CD4-positive, alpha-beta T cell (primary cell): Measurements from ENCODE around the gene CCNB1IP1. TPM values are rescaled to one million over a fixed set of nuclear protein-coding genes. Genes with fewer than 3 reads are reported as not detected.

Source experiments
- ATAC-seq: fragments of 200-7000 bp; cut with Tn5 transposase; one replicate; pipeline ENCODE4 v1.10.0; 2022; ENCODE audit warnings: mild to moderate bottlenecking; ENCODE audit not compliant: poor library complexity
- CTCF ChIA-PET: fragments of 350-600 bp; sonication (Branson Sonifier 250); formaldehyde crosslinking; loops from one replicate; lab custom pipeline; 2021; ENCODE audit warnings: antibody characterized with exemption, inconsistent platforms; lab: Charles Lee
- POLR2A ChIA-PET: fragments of 350-600 bp; sonication (Branson Sonifier 250); formaldehyde crosslinking; loops from one replicate; lab custom pipeline; 2021; ENCODE audit warnings: antibody characterized with exemption, inconsistent platforms; lab: Charles Lee
- DNase-seq, 14 experiments: peaks; one replicate each; pipeline ENCODE4 v3.0.0-alpha.2; 2013 to 2020; ENCODE audit warnings: mixed read lengths in 2 of 14
- H3K27ac ChIP-seq, 2 donors: one replicate each; pipeline versions ENCODE4 v1.5.1 to v1.7.0; 2013; ENCODE audit warnings: low read length in 2 of 2, low read depth in 1 of 2, mild to moderate bottlenecking in 1 of 2
- H3K27me3 ChIP-seq, 2 experiments: 1 replicate in 1 of 2; 2 replicates in 1 of 2; pipeline versions ENCODE4 v1.6.1 to v1.7.0; 2013; ENCODE audit warnings: low read length in 2 of 2, control low read depth in 1 of 2, mild to moderate bottlenecking in 1 of 2, moderate library complexity in 1 of 2; ENCODE audit not compliant: insufficient read depth in 2 of 2, control insufficient read depth in 1 of 2
- H3K36me3 ChIP-seq: one replicate; pipeline ENCODE4 v1.6.1; 2013; ENCODE audit warnings: low read length, control low read depth; ENCODE audit not compliant: insufficient read depth
- H3K4me1 ChIP-seq: one replicate; pipeline ENCODE4 v1.6.1; 2013; ENCODE audit warnings: low read length, control low read depth; ENCODE audit not compliant: insufficient read depth
- H3K4me3 ChIP-seq: one replicate; pipeline ENCODE4 v1.5.1; 2013; ENCODE audit warnings: mild to moderate bottlenecking, low read length, moderate library complexity
- H3K9me3 ChIP-seq, 2 experiments: 1 replicate in 1 of 2; 2 replicates in 1 of 2; pipeline versions ENCODE4 v1.6.1 to v1.7.0; 2013; ENCODE audit warnings: low read length in 2 of 2, mild to moderate bottlenecking in 2 of 2, control low read depth in 1 of 2, moderate library complexity in 1 of 2; ENCODE audit not compliant: control insufficient read depth in 1 of 2, insufficient read depth in 1 of 2
- H3K27ac Mint-ChIP-seq: one replicate; pipeline ENCODE4 v1.8.0; 2020; ENCODE audit warnings: mixed read lengths
- H3K27me3 Mint-ChIP-seq: one replicate; pipeline ENCODE4 v1.8.0; 2021; ENCODE audit warnings: mixed read lengths
- H3K36me3 Mint-ChIP-seq: one replicate; pipeline ENCODE4 v1.8.0; 2021; ENCODE audit warnings: low read depth, mixed read lengths
- H3K4me1 Mint-ChIP-seq: one replicate; pipeline ENCODE4 v1.8.0; 2021; ENCODE audit warnings: low read depth, mixed read lengths
- H3K4me3 Mint-ChIP-seq: one replicate; pipeline ENCODE4 v1.8.0; 2020; ENCODE audit warnings: mild to moderate bottlenecking, mixed read lengths
- H3K9me3 Mint-ChIP-seq: one replicate; pipeline ENCODE4 v1.8.0; 2020; ENCODE audit warnings: mixed read lengths
- intact Hi-C, 2 experiments: fragments of 100-400 bp; cut with DNase I in 1 of 2; cut with micrococcal nuclease in 1 of 2; formaldehyde crosslinking; loops; one replicate each; pipeline versions ENCODE4 v1.15.1 to v1.9.0; 2023 to 2025; cut with DNase I, micrococcal nuclease
- polyA plus RNA-seq, 2 donors: library from polyadenylated mRNA; unstranded; fragments of 120-200 nt; gene quantifications; one replicate each; pipeline ENCODE4 v1.2.1, GENCODE V29; 2013
- total RNA-seq, 174 experiments: library from RNA in 2 of 174; stranded (reverse) in 2 of 174; gene quantifications; one replicate each; pipeline ENCODE4 v1.2.3 and lab custom pipeline; 2021 to 2026
- TF ChIP-seq, protein P1 (sequence below): fragments of 200-600 bp; IDR thresholded peaks from one replicate; pipeline ENCODE4 v1.8.0; 2022; ENCODE audit warnings: antibody characterized with exemption, mild to moderate bottlenecking

Gene CCNB1IP1, protein sequence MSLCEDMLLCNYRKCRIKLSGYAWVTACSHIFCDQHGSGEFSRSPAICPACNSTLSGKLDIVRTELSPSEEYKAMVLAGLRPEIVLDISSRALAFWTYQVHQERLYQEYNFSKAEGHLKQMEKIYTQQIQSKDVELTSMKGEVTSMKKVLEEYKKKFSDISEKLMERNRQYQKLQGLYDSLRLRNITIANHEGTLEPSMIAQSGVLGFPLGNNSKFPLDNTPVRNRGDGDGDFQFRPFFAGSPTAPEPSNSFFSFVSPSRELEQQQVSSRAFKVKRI
- total RNA-seq (10 to 100 TPM; 26.2 to 27.4 TPM), total RNA-seq (lab: John Stamatoyannopoulos, UW) (18.4 to 73.5 (median 32.6) reads per million in 172 experiments)
- polyA plus RNA-seq (2013, experiment 1 of 2): 29.7 TPM
- polyA plus RNA-seq (2013, experiment 2 of 2): 28.8 TPM

DNA sequence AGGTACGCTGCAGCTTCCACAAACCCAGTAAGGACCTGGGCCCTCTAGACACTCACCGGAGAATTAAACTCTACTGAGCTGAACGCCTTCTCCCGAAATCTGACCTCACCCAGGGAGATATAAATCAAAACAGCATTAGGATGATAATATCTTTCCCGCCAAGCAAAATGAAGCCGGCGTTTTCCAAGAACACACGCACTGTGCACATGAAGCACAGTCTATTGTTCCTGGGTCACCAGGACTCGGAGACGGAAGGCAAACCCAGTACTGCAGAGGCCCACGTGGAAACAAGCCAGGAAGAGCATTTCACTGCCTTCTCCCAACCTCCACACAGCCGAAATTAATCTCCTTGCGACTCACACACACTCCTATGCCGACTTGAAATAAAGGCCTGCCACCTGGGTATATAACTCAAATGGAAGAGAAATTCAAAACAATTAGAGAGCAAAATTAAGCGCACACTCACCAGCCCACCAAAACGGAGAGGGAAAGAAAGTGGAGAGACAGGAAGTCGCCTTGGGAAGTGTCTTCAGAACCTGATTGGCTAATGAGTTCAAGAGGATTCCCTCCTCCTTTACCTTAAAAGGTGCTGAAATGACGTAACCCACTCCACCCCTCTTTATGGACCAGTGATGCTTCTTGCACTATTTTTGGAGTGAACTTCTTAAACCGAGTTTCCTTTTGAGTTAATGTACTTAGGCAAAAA, at the start of gene CCNB1IP1:
TSS of gene CCNB1IP1 (minus strand) at position 492 of the 706 bp plus-strand sequence. CDS start 16,756 bp downstream, outside the sequence.
- Histone ChIP-seq H3K27ac (peak within 1 kb of the TSS; percentile 3 to 59), H3K4me1 (peaks cover 12% of the 10 kb centered on the region), H3K4me3 (peak within 1 kb of the TSS; percentile 75), H3K27me3 (no peaks in the 10 kb centered on the region), H3K36me3 (no peaks in the 10 kb centered on the region), H3K9me3 (no peaks in the 10 kb centered on the region)
- Mint-ChIP-seq H3K27me3 (no peaks in the 10 kb centered on the region), H3K27ac (peak within 1 kb of the TSS; percentile 84), H3K36me3 (peaks cover 5% of the 10 kb centered on the region), H3K4me1 (peaks cover 34% of the 10 kb centered on the region), H3K9me3 (no peaks in the 10 kb centered on the region), H3K4me3 (peak within 1 kb of the TSS; percentile 94)
- TF ChIP-seq, protein P1, sequence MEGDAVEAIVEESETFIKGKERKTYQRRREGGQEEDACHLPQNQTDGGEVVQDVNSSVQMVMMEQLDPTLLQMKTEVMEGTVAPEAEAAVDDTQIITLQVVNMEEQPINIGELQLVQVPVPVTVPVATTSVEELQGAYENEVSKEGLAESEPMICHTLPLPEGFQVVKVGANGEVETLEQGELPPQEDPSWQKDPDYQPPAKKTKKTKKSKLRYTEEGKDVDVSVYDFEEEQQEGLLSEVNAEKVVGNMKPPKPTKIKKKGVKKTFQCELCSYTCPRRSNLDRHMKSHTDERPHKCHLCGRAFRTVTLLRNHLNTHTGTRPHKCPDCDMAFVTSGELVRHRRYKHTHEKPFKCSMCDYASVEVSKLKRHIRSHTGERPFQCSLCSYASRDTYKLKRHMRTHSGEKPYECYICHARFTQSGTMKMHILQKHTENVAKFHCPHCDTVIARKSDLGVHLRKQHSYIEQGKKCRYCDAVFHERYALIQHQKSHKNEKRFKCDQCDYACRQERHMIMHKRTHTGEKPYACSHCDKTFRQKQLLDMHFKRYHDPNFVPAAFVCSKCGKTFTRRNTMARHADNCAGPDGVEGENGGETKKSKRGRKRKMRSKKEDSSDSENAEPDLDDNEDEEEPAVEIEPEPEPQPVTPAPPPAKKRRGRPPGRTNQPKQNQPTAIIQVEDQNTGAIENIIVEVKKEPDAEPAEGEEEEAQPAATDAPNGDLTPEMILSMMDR: no peak
- ATAC-seq: peak; percentile 99
- POLR2A ChIA-PET: interaction anchor here (0.9 to 2.6 kb wide), 8 partner anchors 10 to 351 kb away, joined by 3 to 38 read pairs (median 6); partner anchors contain the start of genes APEX1, PARP2, PIP4P1 and RNASE4
- CTCF ChIA-PET: interaction anchor here (2.3 kb wide), 1 partner anchor 9 kb away, joined by 11 read pairs; the partner anchor contains the start of gene PARP2
- intact Hi-C loops: loop anchor here (1.0 to 10.0 kb wide), 4 partner anchors 10 to 522 kb away; partner anchors contain the start of genes APEX1 (in 2 of the 2), PARP2 (in 2 of the 2) and OSGEP (in 1 of the 2)
- peak in 13 of 14 experiments; percentile 5 to 91 (median 26) for DNase-seq

DNA sequence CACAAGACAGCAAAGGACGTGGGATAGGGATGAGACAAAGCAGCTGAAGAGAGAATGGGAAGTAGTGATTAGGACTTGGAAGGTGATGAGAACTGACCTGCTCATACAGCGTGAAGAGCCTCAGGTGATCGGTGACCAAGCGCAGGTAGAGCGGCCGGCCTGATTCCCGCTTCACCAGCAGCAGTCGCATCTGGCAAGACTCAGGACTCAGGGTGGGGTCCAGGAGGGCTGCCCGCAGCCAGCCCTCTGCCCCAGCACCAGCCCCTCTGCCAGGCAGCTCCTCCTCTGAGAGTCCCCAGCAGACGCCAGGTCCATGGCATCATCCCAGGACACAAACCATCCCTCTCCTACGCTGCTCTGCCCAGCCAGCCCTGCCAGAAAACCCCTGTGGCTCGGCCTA, 49.4 kb upstream of the CCNB1IP1 start:
- H3K9me3 ChIP-seq: no peaks in the 10 kb centered on the region
- CTCF ChIA-PET: no interaction called here
- no peaks in the 10 kb centered on the region for H3K4me1 Mint-ChIP-seq
- no peak for DNase-seq
- no peak overlapping the region for H3K4me3 Mint-ChIP-seq
- intact Hi-C loops: no loop called here
- H3K36me3 Mint-ChIP-seq: peaks cover 98% of the 10 kb centered on the region
- H3K4me1 ChIP-seq: no peaks in the 10 kb centered on the region
- POLR2A ChIA-PET: no interaction called here
- H3K9me3 Mint-ChIP-seq: no peaks in the 10 kb centered on the region
- H3K27me3 ChIP-seq: no peaks in the 10 kb centered on the region
- H3K27ac ChIP-seq: no peak overlapping the region
- no peak for ATAC-seq
- peaks cover 97% of the 10 kb centered on the region for H3K36me3 ChIP-seq
- TF ChIP-seq, protein P1: no peak
- H3K27ac Mint-ChIP-seq: no peak overlapping the region
- H3K4me3 ChIP-seq: no peak overlapping the region
- no peaks in the 10 kb centered on the region for H3K27me3 Mint-ChIP-seq

DNA sequence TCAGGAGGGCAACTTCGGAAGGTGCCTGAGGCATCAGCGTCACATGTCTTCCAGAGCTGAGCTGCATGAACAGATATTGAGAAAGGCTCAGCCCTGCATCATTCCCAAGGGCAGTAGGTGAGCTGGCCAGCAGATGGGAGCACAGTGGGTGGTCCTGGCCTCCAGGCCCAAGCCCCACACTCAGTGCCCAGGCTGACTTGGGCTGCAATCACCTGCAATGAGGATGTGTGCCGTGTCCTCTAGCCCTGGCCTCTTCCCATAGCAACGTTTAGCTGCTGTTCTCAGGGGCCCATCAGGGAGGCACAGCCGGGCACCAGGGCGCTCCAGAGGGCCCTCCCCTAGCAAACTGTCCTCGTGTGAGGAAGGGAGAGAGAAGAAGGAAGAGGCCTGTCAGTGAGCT, 48.3 kb upstream of the CCNB1IP1 start:
- ChIA-PET CTCF (no interaction called here), POLR2A (no interaction called here)
- no peak overlapping the region for H3K27ac ChIP-seq
- H3K9me3 ChIP-seq: no peaks in the 10 kb centered on the region
- no peaks in the 10 kb centered on the region for H3K27me3 ChIP-seq
- Mint-ChIP-seq H3K36me3 (peaks cover 96% of the 10 kb centered on the region), H3K27ac (no peak overlapping the region), H3K4me1 (no peaks in the 10 kb centered on the region), H3K4me3 (no peak overlapping the region), H3K27me3 (no peaks in the 10 kb centered on the region), H3K9me3 (no peaks in the 10 kb centered on the region)
- DNase-seq (no peak), ATAC-seq (no peak)
- peaks cover 99% of the 10 kb centered on the region for H3K36me3 ChIP-seq
- H3K4me1 ChIP-seq: no peaks in the 10 kb centered on the region
- TF ChIP-seq, protein P1: no peak
- intact Hi-C loops: no loop called here
- no peak overlapping the region for H3K4me3 ChIP-seq
